Measurements from ENCODE around the gene CRLF1.
A peak's percentile ranks its signal among the peaks of the same experiment; 100 is the strongest.
"Not testable (repeated sequence)": the region's sequence is repeated elsewhere in the genome, so short reads cannot be mapped to it uniquely, and the experiment has no call there.

Gene CRLF1

DNA sequence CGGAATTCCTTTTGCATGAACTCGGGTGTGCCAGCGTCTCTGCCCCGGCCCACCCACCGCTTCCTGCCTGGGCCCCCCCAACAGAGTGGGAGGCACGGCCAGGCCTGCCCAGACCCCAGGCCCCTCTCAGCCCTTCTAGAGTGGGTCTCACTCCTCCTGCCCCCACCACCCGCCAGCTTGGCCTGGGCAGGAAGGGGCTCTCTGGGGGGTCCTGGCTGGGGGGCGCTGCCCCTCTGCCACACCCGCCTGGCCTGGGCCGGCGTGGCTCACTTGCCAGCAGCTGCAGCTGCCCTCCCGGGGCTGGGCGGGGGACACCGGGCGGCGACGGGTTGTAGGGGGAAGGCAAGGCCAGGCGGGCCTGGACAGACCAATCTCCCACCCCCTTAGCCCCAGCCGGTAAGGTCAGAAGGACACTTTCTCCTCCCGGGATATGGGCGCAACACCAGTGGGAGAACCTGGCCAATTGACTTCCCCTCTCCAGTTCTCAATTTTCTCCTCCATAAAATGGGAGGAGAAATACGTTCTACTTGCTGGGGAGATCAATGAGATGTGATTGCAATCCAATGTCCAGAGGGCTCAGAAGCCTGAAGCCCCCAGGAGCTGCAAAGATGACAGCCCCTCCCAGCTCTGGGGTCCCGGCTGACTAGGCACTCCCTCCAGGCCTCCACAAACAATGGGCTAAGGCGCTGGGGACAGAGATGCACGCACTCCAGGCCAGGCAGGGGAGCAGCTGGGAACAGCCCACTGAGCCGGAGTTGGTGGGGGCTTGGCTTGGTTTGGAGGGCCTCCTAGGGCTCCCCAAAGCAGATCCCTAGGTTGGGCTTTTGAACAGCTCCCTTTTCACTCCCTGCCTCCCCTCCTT, 2.4 kb downstream of the CRLF1 start:
- peaks cover 60% of the 10 kb centered on the region for H3K27me3 ChIP-seq (ENCODE audit: control insufficient read depth, insufficient read depth, low read length)
- no peak overlapping the region for H3K9ac ChIP-seq (ENCODE audit: low read length)
- no peak overlapping the region for H3K4me3 ChIP-seq (ENCODE audit: low read length)
- H3K4me1 ChIP-seq (ENCODE audit: control insufficient read depth, insufficient read depth, low read length) = no peaks in the 10 kb centered on the region
- no peaks in the 10 kb centered on the region for H3K36me3 ChIP-seq (ENCODE audit: control insufficient read depth, insufficient read depth, low read length)
- no peak overlapping the region for H3K27ac ChIP-seq (ENCODE audit: low read depth, low read length)

DNA sequence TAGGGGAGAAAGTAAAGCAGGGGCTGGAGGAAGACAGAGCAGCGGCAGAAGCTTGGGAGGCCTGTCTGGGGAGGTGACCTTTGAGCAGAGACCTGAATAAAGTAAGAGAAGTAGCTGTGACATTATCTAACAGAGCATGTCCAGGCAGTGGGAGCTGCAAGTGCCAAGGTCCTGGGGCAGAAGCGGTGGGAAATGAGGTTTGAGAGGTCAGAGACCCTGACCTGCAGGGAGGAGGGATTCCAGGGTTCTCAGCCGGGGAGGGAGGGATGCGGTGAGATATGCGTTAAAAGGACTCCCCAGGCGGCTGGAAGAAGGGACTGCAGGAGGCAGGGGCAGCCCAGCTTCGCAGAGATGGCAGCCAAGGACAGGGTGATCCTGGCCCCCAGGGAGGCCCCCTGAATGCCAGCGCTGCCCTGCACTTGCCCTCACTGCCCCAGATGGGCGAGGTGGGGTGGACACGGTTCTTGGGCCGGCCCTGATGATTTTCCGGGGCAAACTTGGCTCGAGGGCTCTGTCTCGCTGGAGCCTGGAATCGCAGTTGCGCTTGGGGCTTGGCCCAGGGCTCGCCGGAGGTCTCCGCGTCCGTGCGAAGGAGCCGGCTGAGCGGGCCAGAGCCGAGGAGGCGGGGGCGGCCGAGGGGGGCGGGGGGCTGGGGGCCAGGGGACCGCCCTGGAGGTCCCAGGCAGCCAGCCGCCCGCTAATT, 3.2 kb downstream of the CRLF1 start:
- Histone ChIP-seq H3K27me3 (ENCODE audit: control insufficient read depth, insufficient read depth, low read length) (peaks cover 59% of the 10 kb centered on the region), H3K27ac (ENCODE audit: low read depth, low read length) (no peak overlapping the region), H3K4me1 (ENCODE audit: control insufficient read depth, insufficient read depth, low read length) (no peaks in the 10 kb centered on the region), H3K36me3 (ENCODE audit: control insufficient read depth, insufficient read depth, low read length) (no peaks in the 10 kb centered on the region), H3K9ac (ENCODE audit: low read length) (no peak overlapping the region), H3K4me3 (ENCODE audit: low read length) (no peak overlapping the region)

GRCh38 chr19:18601875-18602274, 4.7 kb downstream of the CRLF1 start:
- no peak overlapping the region for H3K27ac ChIP-seq (ENCODE audit: low read depth, low read length)
- H3K27me3 ChIP-seq (ENCODE audit: control insufficient read depth, insufficient read depth, low read length) = peaks cover 47% of the 10 kb centered on the region

DNA sequence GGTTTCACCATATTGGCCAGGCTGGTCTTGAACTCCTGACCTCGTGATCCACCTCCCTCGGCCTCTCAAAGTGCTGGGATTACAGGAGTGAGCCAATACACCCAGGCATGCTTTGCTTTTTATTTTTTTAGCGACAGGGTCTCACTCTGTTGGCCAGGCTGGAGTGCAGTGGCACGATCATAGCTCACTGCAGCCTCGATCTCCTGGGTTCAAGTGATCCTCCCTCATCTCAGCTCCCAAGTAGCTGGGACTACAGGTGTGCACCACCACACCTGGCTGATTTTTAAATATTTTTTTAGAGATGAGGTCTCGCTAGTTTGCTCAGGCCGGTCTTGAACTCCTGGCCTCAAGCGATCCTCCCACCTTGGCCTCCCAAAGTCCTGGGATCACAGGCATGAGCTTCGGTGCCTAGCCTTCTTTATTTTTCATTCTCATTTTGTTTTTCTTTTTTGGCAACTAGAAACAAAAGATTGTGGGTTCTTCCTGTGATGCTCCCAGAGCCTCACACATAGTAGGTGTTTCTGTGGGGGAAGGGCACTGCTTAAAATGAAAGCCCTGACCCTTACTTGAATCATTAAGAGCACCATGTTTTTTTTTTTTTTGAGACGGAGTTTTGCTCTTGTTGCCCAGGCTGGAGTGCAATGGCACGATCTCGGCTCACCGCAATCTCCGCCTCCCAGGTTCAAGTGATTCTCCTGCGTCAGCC, 5.8 kb downstream of the CRLF1 start:
- H3K27ac ChIP-seq (ENCODE audit: low read depth, low read length); H3K4me1 ChIP-seq (ENCODE audit: control insufficient read depth, insufficient read depth, low read length); H3K9ac ChIP-seq (ENCODE audit: low read length); H3K4me3 ChIP-seq (ENCODE audit: low read length); H3K36me3 ChIP-seq (ENCODE audit: control insufficient read depth, insufficient read depth, low read length): not testable (repeated sequence)
- H3K27me3 ChIP-seq (ENCODE audit: control insufficient read depth, insufficient read depth, low read length) = peaks cover 44% of the 10 kb centered on the region

More at GRCh38 chr19:18601875-18602274, 4.7 kb downstream of the CRLF1 start:
- H3K9ac ChIP-seq (ENCODE audit: low read length) = no peak overlapping the region
- no peaks in the 10 kb centered on the region for H3K36me3 ChIP-seq (ENCODE audit: control insufficient read depth, insufficient read depth, low read length)
- H3K4me3 ChIP-seq (ENCODE audit: low read length) = no peak overlapping the region
- no peaks in the 10 kb centered on the region for H3K4me1 ChIP-seq (ENCODE audit: control insufficient read depth, insufficient read depth, low read length)

DNA sequence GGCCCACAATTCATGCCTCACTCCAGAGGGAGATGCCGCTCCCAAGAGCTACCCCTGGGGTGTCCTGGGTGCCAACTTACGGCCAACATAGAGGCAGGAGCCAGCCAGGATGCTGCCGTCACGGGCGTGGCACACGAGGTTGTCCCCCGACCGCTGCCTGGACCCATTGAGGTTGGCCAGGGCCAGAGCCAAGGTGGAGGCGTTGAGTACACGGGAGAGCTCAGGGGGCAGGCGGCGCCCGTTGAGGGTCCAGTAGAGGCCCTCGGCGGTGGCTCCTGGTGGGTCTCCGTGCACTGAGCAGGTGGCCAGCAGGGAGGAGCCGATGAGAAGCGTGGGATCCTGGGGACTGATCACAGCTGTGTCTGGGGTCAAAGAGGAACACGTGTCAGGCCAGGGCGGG, 7.1 kb downstream of the CRLF1 start:
- H3K27ac ChIP-seq (ENCODE audit: low read depth, low read length) = no peak overlapping the region
- H3K36me3 ChIP-seq (ENCODE audit: control insufficient read depth, insufficient read depth, low read length) = no peaks in the 10 kb centered on the region
- H3K4me3 ChIP-seq (ENCODE audit: low read length) = no peak overlapping the region
- peaks cover 5% of the 10 kb centered on the region for H3K4me1 ChIP-seq (ENCODE audit: control insufficient read depth, insufficient read depth, low read length)
- H3K27me3 ChIP-seq (ENCODE audit: control insufficient read depth, insufficient read depth, low read length) = peaks cover 31% of the 10 kb centered on the region
- H3K9ac ChIP-seq (ENCODE audit: low read length) = no peak overlapping the region

DNA sequence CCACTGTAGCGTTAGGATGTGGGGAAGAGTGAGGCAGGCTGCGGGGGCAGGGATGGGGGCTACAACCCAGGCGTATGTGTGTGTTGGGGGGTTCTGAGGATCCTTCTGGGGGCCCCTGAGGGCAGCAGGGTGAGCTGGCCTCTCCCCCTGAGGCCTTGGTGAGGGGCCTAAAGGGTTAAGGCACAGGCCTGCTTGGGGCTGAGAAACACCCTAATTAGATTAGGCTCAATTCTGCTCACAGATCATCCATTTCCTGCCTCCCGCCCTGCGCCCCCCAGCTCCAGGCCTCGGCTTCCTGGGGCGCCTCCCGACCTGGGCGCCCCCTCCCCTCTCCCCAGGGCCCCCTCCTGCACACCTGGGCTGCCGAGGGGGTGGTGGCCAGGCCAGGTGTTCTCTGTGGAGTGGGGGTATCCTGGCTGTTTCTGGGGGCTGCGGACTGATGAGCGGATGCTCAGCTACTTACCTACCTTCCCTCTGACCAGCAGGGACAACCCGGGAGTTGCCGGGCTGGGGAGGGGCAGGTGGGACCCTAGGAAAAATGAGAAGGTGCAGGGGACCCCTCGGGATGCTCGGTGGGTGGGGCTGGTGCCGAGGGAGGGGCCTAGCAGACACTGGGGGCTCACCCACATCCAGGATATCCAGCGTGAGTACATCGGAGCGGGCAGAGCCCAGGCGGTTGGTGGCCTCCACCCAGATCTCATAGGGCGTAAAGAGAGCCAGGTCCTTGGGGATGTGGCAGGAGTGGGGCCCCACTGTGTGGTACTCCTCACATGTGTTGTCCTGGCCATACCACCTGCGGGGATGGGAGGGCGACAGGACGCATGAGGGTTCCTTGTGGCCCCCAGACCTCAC, 8.6 kb downstream of the CRLF1 start:
- peaks cover 21% of the 10 kb centered on the region for H3K27me3 ChIP-seq (ENCODE audit: control insufficient read depth, insufficient read depth, low read length)
- no peak overlapping the region for H3K4me3 ChIP-seq (ENCODE audit: low read length)

DNA sequence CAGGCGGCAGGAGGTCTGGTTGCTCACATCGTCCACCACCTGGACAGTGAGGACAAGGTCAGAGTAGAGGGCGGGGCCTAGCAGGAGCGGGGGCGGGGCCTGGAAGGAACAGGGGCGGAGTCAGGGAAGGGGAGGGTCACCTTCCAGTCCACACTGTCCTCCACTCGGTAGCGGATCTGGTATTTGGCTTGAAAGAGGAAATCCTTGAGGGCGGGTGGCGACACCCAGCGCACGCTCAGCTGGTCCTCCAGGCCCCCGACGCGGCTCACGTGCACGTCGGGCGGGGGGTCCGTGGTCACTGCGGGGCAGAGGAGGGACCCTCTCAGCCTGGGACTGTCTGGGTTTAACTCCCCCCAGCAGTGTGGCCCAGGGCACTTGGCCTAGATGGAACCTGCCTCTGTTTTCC, 9.8 kb downstream of the CRLF1 start:
- Histone ChIP-seq H3K27me3 (ENCODE audit: control insufficient read depth, insufficient read depth, low read length) (peaks cover 19% of the 10 kb centered on the region), H3K4me1 (ENCODE audit: control insufficient read depth, insufficient read depth, low read length) (peaks cover 7% of the 10 kb centered on the region), H3K4me3 (ENCODE audit: low read length) (no peak overlapping the region), H3K9ac (ENCODE audit: low read length) (no peak overlapping the region), H3K36me3 (ENCODE audit: control insufficient read depth, insufficient read depth, low read length) (no peaks in the 10 kb centered on the region), H3K27ac (ENCODE audit: low read depth, low read length) (no peak overlapping the region)

More for the DNA sequence above, 8.6 kb downstream of the CRLF1 start:
- H3K27ac ChIP-seq (ENCODE audit: low read depth, low read length) = no peak overlapping the region
- no peaks in the 10 kb centered on the region for H3K36me3 ChIP-seq (ENCODE audit: control insufficient read depth, insufficient read depth, low read length)
- H3K4me1 ChIP-seq (ENCODE audit: control insufficient read depth, insufficient read depth, low read length) = peaks cover 7% of the 10 kb centered on the region
- H3K9ac ChIP-seq (ENCODE audit: low read length) = no peak overlapping the region

- peaks cover 7% of the 10 kb centered on the region for H3K4me1 ChIP-seq (ENCODE audit: control insufficient read depth, insufficient read depth, low read length)
- H3K4me3 ChIP-seq (ENCODE audit: low read length) = no peak overlapping the region
- no peak overlapping the region for H3K27ac ChIP-seq (ENCODE audit: low read depth, low read length)
- H3K9ac ChIP-seq (ENCODE audit: low read length) = peak overlapping the region; percentile 21
- peaks cover 19% of the 10 kb centered on the region for H3K27me3 ChIP-seq (ENCODE audit: control insufficient read depth, insufficient read depth, low read length)
- H3K36me3 ChIP-seq (ENCODE audit: control insufficient read depth, insufficient read depth, low read length) = peaks cover 3% of the 10 kb centered on the region
These were observed 11.1 kb downstream of the CRLF1 start for GRCh38 chr19:18595475-18595874.

DNA sequence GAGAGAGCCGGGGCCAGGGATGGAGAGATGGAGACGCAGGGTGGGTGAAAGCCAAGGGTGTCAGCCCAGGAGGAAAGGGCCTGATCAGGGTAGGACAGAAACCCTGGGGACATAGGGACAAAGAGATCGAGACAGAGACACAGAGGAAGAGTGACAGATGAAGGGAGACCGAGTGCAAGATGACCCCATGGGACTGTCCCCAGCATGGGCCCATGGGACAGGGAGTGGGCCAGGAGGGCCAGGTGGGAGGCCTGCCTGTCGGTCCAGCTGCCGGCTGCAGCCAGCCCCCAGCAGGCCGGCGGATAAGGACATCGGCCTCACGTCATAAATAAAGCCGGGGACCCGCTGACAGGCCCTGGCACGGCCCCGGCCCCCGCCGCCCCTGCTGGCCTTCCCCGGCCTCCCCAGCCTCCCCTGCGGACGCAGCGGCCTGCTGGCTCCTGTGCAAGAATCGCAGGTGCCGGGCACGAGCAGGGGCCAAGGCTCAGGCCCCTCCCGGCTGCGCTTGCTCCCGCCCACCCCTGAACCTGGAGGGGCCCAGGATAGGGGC, 11.7 kb downstream of the CRLF1 start:
- Histone ChIP-seq H3K27ac (ENCODE audit: low read depth, low read length) (no peak overlapping the region), H3K27me3 (ENCODE audit: control insufficient read depth, insufficient read depth, low read length) (peaks cover 17% of the 10 kb centered on the region), H3K4me3 (ENCODE audit: low read length) (peak overlapping the region; percentile 54), H3K4me1 (ENCODE audit: control insufficient read depth, insufficient read depth, low read length) (peaks cover 7% of the 10 kb centered on the region), H3K36me3 (ENCODE audit: control insufficient read depth, insufficient read depth, low read length) (peaks cover 3% of the 10 kb centered on the region), H3K9ac (ENCODE audit: low read length) (peak overlapping the region; percentile 49)

DNA sequence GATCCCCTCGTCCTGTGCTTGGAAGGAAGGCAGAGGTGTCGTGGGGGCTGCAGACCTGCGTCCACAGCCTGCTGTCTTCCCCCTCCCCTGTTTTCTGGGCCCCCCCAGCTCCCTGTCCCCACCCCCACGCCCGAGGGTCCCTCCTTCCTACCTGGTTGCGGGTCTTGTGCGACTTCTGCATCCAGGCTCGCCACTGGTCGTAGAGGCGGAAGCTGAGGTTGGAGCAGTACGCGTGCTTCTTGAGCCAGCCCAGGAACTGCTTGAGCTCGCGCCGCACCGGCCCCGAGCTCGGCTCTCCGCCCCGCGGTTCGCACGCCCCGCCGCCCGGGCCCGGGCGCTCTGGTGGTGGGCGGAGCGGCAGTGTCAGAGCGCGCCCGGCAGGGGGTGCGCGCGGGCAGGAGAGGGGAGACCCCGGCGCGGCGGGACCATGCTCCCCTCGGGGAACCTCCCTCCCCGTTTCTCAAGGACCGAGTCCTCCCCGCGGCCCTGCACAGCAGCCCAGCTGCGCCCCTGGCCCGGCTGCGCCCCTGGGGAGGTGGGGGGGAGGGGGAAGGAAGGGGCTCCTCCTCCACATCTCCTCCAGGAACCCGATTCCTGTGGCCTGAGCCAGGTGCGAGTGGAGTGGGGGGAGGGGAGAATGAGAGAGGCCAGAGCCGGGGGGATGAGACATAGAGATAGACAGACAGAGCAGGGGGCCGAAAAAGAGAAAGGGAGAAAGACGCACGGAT, 12.3 kb downstream of the CRLF1 start:
- Histone ChIP-seq H3K27ac (ENCODE audit: low read depth, low read length) (no peak overlapping the region), H3K4me1 (ENCODE audit: control insufficient read depth, insufficient read depth, low read length) (peaks cover 11% of the 10 kb centered on the region), H3K27me3 (ENCODE audit: control insufficient read depth, insufficient read depth, low read length) (peaks cover 10% of the 10 kb centered on the region), H3K4me3 (ENCODE audit: low read length) (peak overlapping the region; percentile 54), H3K36me3 (ENCODE audit: control insufficient read depth, insufficient read depth, low read length) (peaks cover 3% of the 10 kb centered on the region), H3K9ac (ENCODE audit: low read length) (peak overlapping the region; percentile 49)

Measured in rectal smooth muscle tissue (tissue), 1 donor.